GM18502 (cell line): ENCODE measurements around the gene MYO1E.
"Not testable (repeated sequence)": the region's sequence is repeated elsewhere in the genome, so short reads cannot be mapped to it uniquely, and the experiment has no call there.

ENCODE experiments used
- ATAC-seq: cut with Tn5 transposase; IDR thresholded peaks from one replicate; pipeline ENCODE4 v1.9.1; 2021; ENCODE audit warnings: mild to moderate bottlenecking; ENCODE audit not compliant: unreplicated experiment, poor library complexity

MYO1E gene

GRCh38 chr15:59372352-59373211 is at the start of gene MYO1E:
Gene MYO1E (minus strand): TSS chr15:59372871. CDS start chr15:59372500, 371 bp downstream.
- ATAC-seq, result peak; percentile 54

DNA sequence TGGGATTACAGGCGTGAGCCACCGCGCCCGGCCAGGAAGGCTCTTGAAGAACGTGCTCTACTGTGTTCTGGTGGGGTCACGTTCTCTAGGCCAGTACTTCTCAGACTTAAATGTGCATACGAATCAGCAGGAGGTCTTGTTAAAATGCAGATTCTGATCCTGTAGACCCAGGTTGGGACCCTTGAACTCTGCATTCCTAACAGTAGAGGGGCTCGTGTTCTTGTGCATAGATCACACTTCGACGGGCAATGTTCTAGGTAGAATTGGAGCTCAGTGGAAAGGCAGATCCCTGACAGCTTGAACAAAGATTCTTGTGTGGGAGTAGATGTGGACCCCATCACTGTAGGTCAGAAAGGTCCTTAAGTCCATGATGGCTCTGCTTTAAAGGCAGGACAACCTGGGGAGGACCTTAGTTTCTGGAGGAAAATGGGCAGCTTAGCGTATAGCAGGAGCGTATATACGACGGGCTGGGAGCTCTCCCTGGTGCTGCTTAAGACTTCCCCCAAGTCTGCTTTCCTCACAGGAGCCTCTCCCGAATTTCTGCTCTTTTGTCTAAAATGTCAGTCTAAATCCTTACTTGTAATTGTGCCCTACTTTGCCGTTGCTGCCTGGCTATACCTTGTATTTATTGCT is 48.4 kb upstream of the MYO1E start:
- ATAC-seq, result no peak

- no peak for ATAC-seq
Observed at GRCh38 chr15:59420108-59420507, 47.4 kb upstream of the MYO1E start.

DNA sequence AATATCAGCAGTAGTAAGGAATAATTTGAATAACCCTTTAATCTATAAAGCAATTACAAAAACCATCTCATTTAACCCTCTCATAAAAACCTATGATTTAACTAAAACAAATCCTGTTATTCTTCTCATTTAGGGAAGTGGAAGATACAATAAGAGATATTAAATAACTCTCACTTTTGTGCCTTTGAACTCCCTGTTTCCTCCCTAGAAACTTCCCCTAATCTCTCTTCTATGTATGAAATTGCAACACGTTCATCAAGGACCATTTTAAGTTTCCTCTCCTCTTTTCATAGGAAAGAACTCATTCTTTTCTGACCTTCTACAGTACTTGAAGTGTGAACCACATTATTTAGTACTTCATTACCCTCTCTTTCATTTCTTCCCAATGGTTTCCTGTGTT is 46.5 kb upstream of the MYO1E start:
- no peak for ATAC-seq

- no peak for ATAC-seq
Observed at GRCh38 chr15:59416816-59417215, 44.1 kb upstream of the MYO1E start.

- no peak for ATAC-seq
Observed at GRCh38 chr15:59413577-59413976, 40.9 kb upstream of the MYO1E start.

DNA sequence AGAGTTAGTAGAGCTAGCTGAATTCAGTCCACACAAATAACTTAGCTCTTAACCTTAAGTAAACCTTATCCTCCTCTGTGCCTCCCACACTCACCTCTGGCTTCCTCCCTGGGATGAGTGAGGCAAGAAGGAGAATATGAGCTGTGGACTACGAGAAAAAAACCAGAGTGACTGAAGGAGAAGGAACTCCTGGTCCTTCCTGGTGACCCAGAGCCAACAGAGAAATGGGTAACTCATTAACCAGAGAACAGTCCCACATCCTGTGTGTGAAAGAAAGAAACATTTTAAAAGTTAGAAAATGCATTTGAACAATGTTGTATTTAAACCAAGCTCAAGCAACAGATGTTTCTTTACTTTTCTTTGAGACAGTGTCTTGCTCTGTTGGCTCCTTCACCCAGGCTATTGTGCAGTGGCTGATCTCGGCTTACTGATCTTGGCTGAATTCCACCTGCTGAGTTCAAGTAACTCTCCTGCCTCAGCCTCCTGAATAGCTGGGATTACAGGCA is 37.8 kb upstream of the MYO1E start:
- ATAC-seq, result no peak

DNA sequence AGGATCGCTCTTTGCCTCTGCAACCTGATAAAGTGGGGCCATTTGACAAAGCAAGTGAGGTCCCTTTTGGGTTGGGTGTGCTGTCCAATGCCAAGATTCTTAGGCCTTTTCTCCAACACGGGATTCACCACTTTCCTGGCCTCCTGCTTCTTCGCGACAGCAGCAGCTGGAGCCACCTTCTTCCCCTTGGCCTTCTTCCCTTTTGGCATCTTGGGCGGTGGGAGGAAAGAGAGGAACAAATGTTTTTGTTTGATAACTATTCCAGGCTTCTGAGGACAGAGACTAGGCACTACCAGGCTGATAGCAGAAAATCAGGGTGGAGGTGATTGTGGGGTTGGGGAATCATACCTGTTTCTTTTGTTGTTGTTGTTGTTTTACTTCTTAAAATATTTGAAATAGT is 35.3 kb upstream of the MYO1E start:
- no peak for ATAC-seq

GRCh38 chr15:59406446-59406845 is 33.8 kb upstream of the MYO1E start:
- peak; percentile 47 for ATAC-seq

- no peak for ATAC-seq
Observed at GRCh38 chr15:59405079-59405478, 32.4 kb upstream of the MYO1E start.

DNA sequence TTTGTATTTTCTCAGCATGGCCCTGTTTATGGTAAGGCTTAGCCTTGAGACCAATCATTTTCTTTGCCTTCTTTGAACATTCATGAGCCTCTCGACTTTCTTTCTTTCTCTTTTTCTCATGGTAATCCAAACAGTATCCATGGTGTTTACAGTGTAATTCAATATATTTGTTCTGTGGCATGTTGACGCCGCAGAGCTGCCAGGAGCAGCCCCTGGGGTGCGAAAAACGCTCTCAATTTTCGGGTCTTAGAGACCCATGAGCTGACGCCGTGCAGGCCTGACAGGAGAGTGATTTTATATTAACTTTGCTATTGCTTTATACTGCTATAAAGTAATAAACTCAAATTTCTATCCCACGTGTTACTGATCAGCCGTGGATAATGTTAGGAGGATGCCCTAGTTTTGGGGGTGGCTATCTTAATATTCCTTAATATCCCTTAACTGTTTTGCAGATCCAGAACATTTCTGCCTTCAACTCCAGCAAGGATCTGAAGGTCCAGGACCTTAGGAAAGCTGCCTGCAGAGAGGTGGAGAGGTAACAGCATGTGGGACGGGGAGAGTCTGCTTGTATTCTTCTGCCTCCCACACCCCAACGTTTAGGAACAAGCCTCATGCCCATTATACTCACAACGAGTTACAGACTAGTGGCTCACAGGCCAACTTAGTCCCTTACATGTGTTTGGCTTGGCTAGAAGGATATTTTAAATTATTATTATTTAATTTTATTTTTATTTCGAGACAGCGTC is 29.3 kb upstream of the MYO1E start:
- ATAC-seq, result no peak

GRCh38 chr15:59401051-59401823 is 28.6 kb upstream of the MYO1E start:
- not testable (repeated sequence) for ATAC-seq

DNA sequence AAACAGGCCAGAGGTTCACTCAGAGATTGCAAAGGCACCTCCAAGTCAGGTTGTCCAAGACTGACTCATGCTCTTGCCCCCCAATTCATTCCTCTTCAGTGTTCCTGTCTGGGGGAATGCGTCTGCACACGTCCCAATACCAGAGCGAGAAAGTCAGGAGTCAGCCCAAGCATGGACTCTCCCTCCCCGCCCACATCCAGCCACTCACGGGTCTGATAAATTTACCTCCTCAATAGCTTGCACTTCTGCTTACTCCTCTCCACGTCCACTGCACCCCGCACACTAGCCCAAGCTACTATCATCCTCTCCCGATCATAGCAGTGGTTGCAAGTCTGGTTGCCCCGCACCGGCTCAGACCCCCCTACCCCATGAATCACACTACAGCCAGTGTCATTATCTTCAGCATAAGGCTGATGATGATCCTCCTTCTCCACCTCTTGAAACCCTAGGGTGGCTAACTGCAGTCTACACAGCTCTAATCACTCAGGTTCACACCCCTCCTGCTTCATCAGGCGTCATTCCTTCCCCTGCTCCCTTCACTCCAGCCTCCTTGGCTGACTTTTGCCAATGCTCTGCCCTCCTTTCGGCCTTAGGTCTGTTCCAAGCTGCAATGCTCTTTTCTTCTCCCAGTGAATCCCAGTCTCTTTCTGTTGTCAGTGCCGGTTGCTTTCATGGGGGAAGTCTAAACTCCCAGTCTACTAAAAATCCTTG is 27.6 kb upstream of the MYO1E start:
- peak; percentile 29 for ATAC-seq

DNA sequence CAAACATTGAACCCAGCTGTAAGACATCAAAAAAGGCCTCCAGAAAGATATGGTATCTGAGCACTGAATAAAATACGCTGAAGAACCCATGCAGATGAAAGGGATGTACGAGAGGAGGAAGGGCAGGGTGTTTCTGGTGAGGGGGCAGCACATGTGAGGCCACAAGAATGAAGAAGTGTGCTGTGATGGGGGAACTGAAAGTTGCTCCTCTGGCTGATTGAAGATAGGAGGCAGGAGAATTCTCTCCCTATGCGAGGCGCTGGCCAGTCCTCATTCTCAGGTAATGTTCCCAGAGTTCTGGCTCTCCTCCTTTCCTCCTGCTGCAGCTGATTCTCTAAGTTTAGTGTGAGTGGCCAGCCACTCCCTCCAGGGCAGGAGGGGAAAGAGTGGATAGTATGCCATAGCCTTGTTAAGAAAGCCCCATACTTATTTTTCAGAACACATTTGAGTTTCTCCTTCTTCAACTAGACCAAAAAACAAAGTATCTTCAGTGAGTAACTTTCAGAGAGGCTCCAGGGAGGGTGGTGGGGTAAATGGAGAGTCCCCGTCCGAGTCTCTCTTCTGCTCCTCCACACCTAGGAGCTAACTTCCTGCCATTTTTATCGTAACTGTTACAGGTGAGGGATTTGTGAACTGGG is 26.9 kb upstream of the MYO1E start:
- peak; percentile 87 for ATAC-seq

DNA sequence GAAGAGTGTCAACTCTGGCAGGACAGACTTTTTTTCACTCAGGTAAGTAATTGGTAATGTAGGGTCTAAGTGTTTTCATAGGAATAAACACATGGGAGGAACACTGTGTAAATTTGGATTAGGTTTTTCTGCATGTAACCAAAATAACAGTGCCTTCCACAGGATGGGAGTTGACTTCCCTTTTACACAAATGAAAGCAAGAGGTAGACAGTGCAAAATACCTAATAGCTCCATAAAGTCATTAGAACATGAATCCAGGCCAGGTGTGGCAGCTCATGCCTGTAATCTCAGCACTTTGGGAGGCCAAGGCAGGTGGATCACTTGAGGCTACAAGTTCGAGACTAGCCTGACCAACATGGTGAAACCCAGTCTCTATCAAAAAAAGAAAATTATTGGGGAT is 25.5 kb upstream of the MYO1E start:
- ATAC-seq, result no peak

DNA sequence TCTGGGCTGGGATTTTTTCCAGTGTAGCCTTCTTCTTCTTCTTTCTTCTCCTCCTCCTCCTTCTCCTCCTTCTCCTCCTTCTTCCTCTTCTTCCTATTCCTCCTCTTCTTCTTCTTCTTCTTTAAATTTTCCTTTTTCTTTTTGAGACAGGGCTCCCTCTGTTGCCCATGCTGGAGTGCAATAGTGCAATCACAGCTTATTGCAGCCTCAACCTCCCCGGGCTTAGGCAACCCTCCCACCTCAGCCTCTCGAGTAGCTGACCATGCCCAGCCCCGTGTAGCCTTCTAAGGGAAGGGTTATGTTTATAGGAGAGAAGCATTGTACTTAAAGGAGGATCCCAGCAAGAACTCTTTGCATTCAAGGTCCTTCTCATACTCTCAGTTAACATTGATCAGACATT is 24.0 kb upstream of the MYO1E start:
- ATAC-seq, result no peak

DNA sequence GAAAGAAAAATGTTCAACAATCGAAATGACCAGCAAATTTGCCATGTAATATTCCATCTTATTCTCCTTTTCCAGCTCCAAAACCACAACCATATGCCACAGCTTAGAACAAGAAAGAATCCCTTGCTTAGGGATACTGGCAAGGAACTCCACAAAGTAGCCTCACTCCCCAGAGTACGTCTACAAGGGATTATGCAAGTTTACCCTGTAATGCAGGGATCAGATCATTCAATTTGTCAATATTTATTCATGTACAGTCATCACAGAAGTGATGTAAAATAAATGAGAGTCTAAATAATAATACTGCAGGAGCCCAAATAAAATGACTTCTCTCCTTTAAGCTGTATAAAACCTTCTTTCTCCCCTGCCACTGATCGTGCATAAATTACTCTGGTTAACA is 23.5 kb upstream of the MYO1E start:
- ATAC-seq, result no peak

- no peak for ATAC-seq
Observed at GRCh38 chr15:59394166-59394661, 21.5 kb upstream of the MYO1E start.

DNA sequence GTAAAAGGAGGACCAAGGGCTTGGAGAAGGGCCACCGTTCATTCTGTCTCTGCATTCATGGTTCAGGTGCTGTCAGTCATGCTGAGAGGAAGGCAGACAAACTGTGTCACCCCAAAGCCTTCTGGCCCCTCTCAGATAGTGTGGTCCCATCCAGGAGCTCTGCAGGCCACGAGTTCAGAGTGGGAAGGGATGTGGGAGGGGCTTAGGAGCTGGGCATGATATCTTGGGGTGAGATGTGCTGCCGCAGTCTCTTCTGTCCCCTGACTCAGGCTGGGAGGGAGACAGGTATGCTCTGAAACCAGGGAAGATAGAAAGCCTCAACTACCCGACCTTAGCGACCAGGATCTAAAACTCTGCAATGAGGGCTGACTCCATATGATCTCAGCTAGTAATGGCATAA is 19.6 kb upstream of the MYO1E start:
- ATAC-seq, result no peak
